PC-3 (cell line): ENCODE measurements around the gene APC.

Source experiments
- EZH2 ChIP-seq: fragments of 300-600 bp; sonication (generic); IDR thresholded peaks from one replicate; pipeline ENCODE4 v1.6.1; 2017; ENCODE audit warnings: antibody characterized with exemption, mild to moderate bottlenecking, low read length; ENCODE audit not compliant: unreplicated experiment
- EZH2phosphoT487 ChIP-seq: fragments of 300-600 bp; sonication (generic); IDR thresholded peaks from 2 replicates; pipeline ENCODE4 v1.6.1; 2018; ENCODE audit warnings: mild to moderate bottlenecking, antibody characterized with exemption, low read length, borderline replicate concordance
- TF ChIP-seq, protein P1 (sequence below): fragments of 300-600 bp; sonication (generic); conservative IDR thresholded peaks from 2 replicates; pipeline ENCODE4 v1.5.1; 2017; ENCODE audit warnings: antibody characterized with exemption, low read depth, mild to moderate bottlenecking, low read length

DNA sequence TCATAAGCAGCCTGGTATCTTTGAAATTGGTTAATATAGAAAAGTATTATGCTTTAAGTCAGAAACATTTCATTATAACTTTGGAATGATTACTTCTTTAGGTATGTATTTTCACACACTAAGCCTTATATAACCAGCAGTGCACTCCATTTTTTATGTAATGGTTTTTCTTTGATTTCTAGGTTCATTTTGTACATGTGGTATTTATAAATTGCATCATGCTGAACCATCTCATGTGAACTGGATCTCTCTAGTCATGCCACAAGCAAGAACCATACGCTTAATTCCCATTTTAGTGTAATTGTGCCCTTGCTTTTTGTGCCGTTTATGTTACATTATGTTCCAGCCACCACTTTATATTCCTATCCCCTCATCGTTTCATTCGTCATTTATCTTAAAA is 84.8 kb downstream of the APC start:
- TF ChIP-seq EZH2phosphoT487 (no peak), EZH2 (no peak)
- TF ChIP-seq, protein P1, sequence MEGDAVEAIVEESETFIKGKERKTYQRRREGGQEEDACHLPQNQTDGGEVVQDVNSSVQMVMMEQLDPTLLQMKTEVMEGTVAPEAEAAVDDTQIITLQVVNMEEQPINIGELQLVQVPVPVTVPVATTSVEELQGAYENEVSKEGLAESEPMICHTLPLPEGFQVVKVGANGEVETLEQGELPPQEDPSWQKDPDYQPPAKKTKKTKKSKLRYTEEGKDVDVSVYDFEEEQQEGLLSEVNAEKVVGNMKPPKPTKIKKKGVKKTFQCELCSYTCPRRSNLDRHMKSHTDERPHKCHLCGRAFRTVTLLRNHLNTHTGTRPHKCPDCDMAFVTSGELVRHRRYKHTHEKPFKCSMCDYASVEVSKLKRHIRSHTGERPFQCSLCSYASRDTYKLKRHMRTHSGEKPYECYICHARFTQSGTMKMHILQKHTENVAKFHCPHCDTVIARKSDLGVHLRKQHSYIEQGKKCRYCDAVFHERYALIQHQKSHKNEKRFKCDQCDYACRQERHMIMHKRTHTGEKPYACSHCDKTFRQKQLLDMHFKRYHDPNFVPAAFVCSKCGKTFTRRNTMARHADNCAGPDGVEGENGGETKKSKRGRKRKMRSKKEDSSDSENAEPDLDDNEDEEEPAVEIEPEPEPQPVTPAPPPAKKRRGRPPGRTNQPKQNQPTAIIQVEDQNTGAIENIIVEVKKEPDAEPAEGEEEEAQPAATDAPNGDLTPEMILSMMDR, result no peak
